NB4 (cell line): ENCODE measurements around the gene MKRN2OS.

Experiments used
- MYC ChIP-seq: IDR thresholded peaks from 2 replicates; pipeline ENCODE4 v1.6.1; 2011; ENCODE audit warnings: low read depth, low read length
- POLR2A ChIP-seq: IDR thresholded peaks from 2 replicates; pipeline ENCODE4 v1.6.1; 2011; ENCODE audit warnings: mild to moderate bottlenecking; ENCODE audit not compliant: insufficient read length; ENCODE audit errors: extremely low read depth
- TF ChIP-seq, protein P1 (sequence below): IDR thresholded peaks from one replicate; pipeline ENCODE4 v1.5.1; 2012; ENCODE audit warnings: low read depth, low read length

DNA sequence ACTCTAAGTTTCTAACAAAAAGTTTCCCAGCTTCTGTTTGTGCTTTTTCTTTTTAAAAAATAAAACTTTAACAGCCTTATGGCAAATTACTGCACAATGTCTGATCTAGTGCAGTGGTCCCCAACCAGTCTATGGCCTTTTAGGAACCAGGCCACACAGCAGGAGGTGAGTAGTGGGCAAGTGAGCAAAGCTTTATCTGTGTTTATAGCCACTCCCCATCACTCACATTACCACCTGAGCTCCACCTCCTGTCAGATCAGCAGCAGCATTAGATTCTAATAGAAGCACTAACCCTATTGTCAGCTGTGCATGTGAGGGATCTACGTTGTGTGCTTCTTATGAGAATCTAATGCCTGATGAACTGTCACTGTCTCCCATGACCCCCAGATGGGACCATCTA is 17.2 kb upstream of the MKRN2OS start:
- TF ChIP-seq, protein P1, sequence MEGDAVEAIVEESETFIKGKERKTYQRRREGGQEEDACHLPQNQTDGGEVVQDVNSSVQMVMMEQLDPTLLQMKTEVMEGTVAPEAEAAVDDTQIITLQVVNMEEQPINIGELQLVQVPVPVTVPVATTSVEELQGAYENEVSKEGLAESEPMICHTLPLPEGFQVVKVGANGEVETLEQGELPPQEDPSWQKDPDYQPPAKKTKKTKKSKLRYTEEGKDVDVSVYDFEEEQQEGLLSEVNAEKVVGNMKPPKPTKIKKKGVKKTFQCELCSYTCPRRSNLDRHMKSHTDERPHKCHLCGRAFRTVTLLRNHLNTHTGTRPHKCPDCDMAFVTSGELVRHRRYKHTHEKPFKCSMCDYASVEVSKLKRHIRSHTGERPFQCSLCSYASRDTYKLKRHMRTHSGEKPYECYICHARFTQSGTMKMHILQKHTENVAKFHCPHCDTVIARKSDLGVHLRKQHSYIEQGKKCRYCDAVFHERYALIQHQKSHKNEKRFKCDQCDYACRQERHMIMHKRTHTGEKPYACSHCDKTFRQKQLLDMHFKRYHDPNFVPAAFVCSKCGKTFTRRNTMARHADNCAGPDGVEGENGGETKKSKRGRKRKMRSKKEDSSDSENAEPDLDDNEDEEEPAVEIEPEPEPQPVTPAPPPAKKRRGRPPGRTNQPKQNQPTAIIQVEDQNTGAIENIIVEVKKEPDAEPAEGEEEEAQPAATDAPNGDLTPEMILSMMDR: no peak
- no peak for TF ChIP-seq MYC
- TF ChIP-seq POLR2A: no peak
